HG03175 (cell line): ENCODE measurements around the gene SLC25A20.
"Not testable (repeated sequence)": the region's sequence is repeated elsewhere in the genome, so short reads cannot be mapped to it uniquely, and the experiment has no call there.

Experiments used
- ATAC-seq: cut with Tn5 transposase; IDR thresholded peaks from one replicate; pipeline ENCODE4 v1.9.1; 2021; ENCODE audit warnings: mild to moderate bottlenecking, moderate library complexity; ENCODE audit not compliant: unreplicated experiment

Gene SLC25A20

GRCh38 chr3:48898383-48899234, at the start of gene SLC25A20:
Gene SLC25A20, minus strand, starts transcription at chr3:48898882. Its CDS starts 88 bp downstream, at chr3:48898794.
- peak; percentile 89 for ATAC-seq

- no peak for ATAC-seq
These were observed 47.3 kb upstream of the SLC25A20 start for GRCh38 chr3:48945891-48946549.

GRCh38 chr3:48945432-48945831, 46.8 kb upstream of the SLC25A20 start:
- no peak for ATAC-seq

GRCh38 chr3:48938689-48939088, 40.0 kb upstream of the SLC25A20 start:
- no peak for ATAC-seq

GRCh38 chr3:48938156-48938555, 39.5 kb upstream of the SLC25A20 start:
- no peak for ATAC-seq

- ATAC-seq: no peak
These were observed 36.8 kb upstream of the SLC25A20 start for GRCh38 chr3:48935530-48935929.

GRCh38 chr3:48934333-48934991, 35.8 kb upstream of the SLC25A20 start:
- ATAC-seq: no peak

GRCh38 chr3:48931944-48932580, 33.4 kb upstream of the SLC25A20 start:
- ATAC-seq: no peak

GRCh38 chr3:48930590-48930989, 31.9 kb upstream of the SLC25A20 start:
- no peak for ATAC-seq

GRCh38 chr3:48929358-48930035, 30.8 kb upstream of the SLC25A20 start:
- ATAC-seq: no peak

- no peak for ATAC-seq
These were observed 30.0 kb upstream of the SLC25A20 start for GRCh38 chr3:48928679-48929078.

- ATAC-seq: no peak
These were observed 29.2 kb upstream of the SLC25A20 start for GRCh38 chr3:48927928-48928327.

- ATAC-seq: no peak
These were observed 28.0 kb upstream of the SLC25A20 start for GRCh38 chr3:48926425-48927392.

- ATAC-seq: peak; percentile 18
These were observed 20.8 kb upstream of the SLC25A20 start for GRCh38 chr3:48919215-48920138.

- peak; percentile 87 for ATAC-seq
These were observed 19.9 kb upstream of the SLC25A20 start, which contains the start of gene ARIH2 for GRCh38 chr3:48918388-48919214. Gene ARIH2, plus strand, starts transcription at chr3:48918842. Its CDS starts 8,717 bp downstream, at chr3:48927559.

- ATAC-seq: no peak
These were observed 16.6 kb upstream of the SLC25A20 start for GRCh38 chr3:48915296-48915695.

GRCh38 chr3:48907026-48907425, 8.3 kb upstream of the SLC25A20 start:
- not testable (repeated sequence) for ATAC-seq
